Activated naive CD4-positive, alpha-beta T cell treated with anti-CD3 and anti-CD28 coated beads, Interleukin-2, amount 10 ng/mL, durations not matched to agents 7 days and 5 days (primary cell): ENCODE results near the gene G6PC2.

Source experiments
- CTCF ChIA-PET: fragments of 350-600 bp; sonication (Branson Sonifier 250); formaldehyde crosslinking; loops from one replicate; lab custom pipeline; 2021; ENCODE audit warnings: antibody characterized with exemption; lab: Charles Lee
- DNase-seq: peaks from one replicate; pipeline ENCODE4 v3.0.0-alpha.2; 2020
- H3K27ac Mint-ChIP-seq: one replicate; pipeline ENCODE4 v1.8.0; 2021; ENCODE audit warnings: mild to moderate bottlenecking, moderate library complexity, mixed read lengths
- H3K27me3 Mint-ChIP-seq: one replicate; pipeline ENCODE4 v1.8.0; 2021; ENCODE audit warnings: mild to moderate bottlenecking, mixed read lengths
- H3K36me3 Mint-ChIP-seq: one replicate; pipeline ENCODE4 v1.8.0; 2021; ENCODE audit warnings: mixed read lengths
- H3K4me1 Mint-ChIP-seq: one replicate; pipeline ENCODE4 v1.8.0; 2021; ENCODE audit warnings: mixed read lengths
- H3K4me3 Mint-ChIP-seq: one replicate; pipeline ENCODE4 v1.8.0; 2021; ENCODE audit warnings: mild to moderate bottlenecking, moderate library complexity, mixed read lengths
- H3K9me3 Mint-ChIP-seq: one replicate; pipeline ENCODE4 v1.8.0; 2021; ENCODE audit warnings: mixed read lengths

Gene G6PC2

DNA sequence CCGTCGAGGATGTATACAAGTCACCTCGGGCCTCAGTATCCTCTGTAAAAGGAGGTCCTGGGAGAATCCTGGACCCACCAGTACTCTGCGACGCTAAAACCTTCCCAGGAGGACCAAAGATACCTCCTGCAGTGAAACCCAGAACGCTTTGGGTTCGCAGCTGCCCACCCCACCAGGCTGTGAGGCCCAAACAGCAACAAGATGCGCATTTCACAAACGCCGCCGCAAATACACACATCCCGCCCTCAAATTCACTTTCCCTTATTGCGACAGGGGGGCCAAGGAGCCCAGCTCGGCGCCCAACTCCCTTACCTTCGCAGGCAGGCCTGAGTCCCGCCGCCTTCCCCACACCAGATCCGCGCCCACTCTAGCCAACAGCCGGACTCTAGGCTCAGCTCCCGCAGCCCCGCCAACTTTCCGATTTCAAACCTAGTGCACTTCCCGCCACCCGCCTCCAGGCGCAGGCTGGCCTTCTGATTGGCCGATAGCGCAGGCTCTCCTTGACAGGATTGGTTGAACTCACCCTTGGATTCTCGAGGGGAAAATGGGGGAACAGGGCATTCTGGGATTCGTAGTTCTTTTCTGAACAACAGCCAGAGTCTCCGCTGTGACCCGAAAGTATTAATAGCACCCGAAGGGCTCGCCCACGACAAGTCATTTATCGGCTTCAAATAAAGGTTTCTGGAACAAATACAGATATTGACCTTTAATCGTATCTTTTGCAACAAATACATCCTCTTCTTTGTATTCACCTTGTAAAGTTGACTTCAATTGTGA, 10.9 kb upstream of the G6PC2 start, which contains the start of gene SPC25:
Gene SPC25 (minus strand): TSS at position 425 of the 777 bp plus-strand sequence. CDS start 911 bp downstream, outside the sequence.
- CTCF ChIA-PET = no interaction called here

DNA sequence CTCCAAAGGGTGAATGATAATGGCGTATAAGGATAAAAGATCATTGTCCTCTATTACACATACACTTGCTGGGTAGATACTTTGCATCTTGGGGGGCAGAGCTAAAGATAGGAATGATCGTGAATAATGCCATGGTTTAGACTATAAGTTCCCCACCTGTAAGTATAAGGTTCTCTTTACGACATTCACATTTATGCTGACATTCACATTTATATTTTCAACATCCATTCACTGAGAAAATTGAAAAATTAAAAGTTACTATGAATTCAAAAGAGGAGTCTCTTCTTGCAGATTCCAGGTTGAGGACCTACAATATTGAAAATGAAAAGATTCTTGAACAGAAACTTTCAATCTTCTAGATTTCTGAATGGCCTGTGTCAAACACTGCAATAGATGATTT, 8.8 kb upstream of the G6PC2 start:
- Mint-ChIP-seq H3K9me3 (no peaks in the 10 kb centered on the region), H3K4me3 (no peak overlapping the region), H3K4me1 (peaks cover 25% of the 10 kb centered on the region), H3K27me3 (peaks cover 27% of the 10 kb centered on the region), H3K27ac (no peak overlapping the region), H3K36me3 (peaks cover 20% of the 10 kb centered on the region)
- CTCF ChIA-PET = no interaction called here
- no peak for DNase-seq

More for the DNA sequence above, 10.9 kb upstream of the G6PC2 start, which contains the start of gene SPC25:
- peaks cover 20% of the 10 kb centered on the region for H3K27me3 Mint-ChIP-seq
- DNase-seq = peak; percentile 94
- peak within 1 kb of the TSS; percentile 88 for H3K27ac Mint-ChIP-seq
- peaks cover 30% of the 10 kb centered on the region for H3K4me1 Mint-ChIP-seq
- H3K9me3 Mint-ChIP-seq = no peaks in the 10 kb centered on the region
- peak within 1 kb of the TSS; percentile 92 for H3K4me3 Mint-ChIP-seq
- peaks cover 31% of the 10 kb centered on the region for H3K36me3 Mint-ChIP-seq

DNA sequence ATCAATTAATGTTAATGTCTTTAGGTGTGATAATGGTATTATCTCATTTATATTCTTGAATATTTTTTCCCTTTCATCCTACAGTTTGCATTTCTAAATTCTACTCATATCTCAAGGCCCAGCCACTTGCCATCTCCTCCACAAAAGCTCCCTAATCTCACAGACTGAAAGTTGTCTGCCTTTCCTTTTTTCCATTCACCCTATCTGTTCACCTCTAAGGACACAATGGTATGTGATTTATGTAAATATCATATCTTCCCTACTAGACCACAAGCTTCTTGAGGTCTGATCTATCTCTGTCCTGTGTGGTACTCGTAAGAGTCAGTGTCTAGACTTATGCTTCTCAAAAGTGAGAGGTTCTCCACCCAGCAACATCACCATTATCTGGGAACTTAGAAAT, 7.0 kb upstream of the G6PC2 start:
- Mint-ChIP-seq H3K4me3 (no peak overlapping the region), H3K27ac (no peak overlapping the region), H3K9me3 (no peaks in the 10 kb centered on the region), H3K36me3 (peaks cover 8% of the 10 kb centered on the region), H3K27me3 (peaks cover 32% of the 10 kb centered on the region), H3K4me1 (peaks cover 16% of the 10 kb centered on the region)
- CTCF ChIA-PET = interaction anchor here (0.7 kb wide), 1 partner anchor 161 kb away, joined by 3 read pairs; no protein-coding TSS in a partner anchor
- DNase-seq = no peak

DNA sequence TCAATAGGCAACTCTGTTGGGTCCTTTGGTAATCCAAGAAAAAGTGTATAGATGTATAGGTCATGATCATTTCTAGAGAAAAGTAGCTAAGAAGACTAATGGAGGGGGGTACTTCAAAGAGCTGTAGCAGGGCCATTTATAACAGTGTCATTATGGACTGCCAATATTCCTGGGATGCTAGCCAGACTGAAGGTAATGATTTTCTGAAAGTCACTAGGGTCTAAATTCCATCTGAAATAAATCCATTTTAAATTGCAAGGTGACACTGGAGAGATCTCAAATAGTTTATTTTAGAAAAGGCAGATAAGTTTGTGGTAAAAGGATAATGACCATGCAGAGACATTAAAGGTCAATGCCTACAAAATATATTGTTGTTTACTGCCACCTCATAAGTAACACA, 6.4 kb upstream of the G6PC2 start:
- no peak for DNase-seq
- Mint-ChIP-seq H3K27ac (no peak overlapping the region), H3K9me3 (no peaks in the 10 kb centered on the region), H3K36me3 (peaks cover 3% of the 10 kb centered on the region), H3K4me3 (no peak overlapping the region), H3K27me3 (peaks cover 36% of the 10 kb centered on the region), H3K4me1 (peaks cover 10% of the 10 kb centered on the region)
- CTCF ChIA-PET = interaction anchor here (0.7 kb wide), 1 partner anchor 161 kb away, joined by 3 read pairs; no protein-coding TSS in a partner anchor

DNA sequence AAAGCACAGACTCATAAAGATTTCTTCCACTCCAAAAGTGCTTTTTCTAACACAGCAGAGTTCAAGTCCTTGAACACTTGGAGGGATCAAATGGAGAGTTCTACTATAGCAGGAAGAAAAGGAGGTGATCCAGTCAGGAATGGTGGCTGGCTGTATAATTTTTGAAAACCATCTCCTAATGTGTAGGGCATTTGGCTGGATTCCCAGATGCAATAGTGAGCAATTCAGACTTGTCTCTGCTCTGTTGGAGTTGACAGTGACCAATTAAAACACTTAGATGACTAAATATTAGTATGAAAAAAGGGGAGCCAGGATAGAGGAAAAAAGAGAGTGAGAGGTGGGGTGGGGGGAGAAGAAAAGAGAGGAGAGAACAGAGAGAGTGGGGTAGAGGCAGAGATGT, 5.3 kb upstream of the G6PC2 start:
- Mint-ChIP-seq H3K9me3 (no peaks in the 10 kb centered on the region), H3K4me1 (peaks cover 1% of the 10 kb centered on the region), H3K27ac (no peak overlapping the region), H3K4me3 (no peak overlapping the region), H3K27me3 (peaks cover 44% of the 10 kb centered on the region), H3K36me3 (no peaks in the 10 kb centered on the region)
- DNase-seq = no peak
- CTCF ChIA-PET = no interaction called here

DNA sequence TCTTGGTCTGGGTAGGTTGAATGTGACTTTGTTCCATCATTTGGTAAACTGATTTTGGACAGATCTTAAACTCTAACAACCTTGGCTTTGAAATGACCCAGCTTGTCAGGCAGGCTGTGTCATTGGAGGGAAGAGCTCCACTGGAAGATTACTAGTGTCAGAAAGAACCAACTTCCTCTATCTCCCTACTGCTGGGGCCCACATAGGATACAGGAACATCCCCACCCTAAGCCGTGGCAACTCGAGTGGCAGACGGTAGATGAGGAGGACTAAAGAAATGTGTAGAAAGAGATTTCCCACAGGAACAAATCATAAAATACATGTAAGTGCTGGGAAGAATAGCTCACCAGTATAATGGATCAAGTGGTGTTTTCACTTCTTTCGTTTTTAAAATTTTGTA, 4.3 kb upstream of the G6PC2 start:
- H3K27ac Mint-ChIP-seq = no peak overlapping the region
- H3K4me1 Mint-ChIP-seq = no peaks in the 10 kb centered on the region
- H3K9me3 Mint-ChIP-seq = no peaks in the 10 kb centered on the region
- CTCF ChIA-PET = no interaction called here
- H3K27me3 Mint-ChIP-seq = peaks cover 41% of the 10 kb centered on the region
- H3K4me3 Mint-ChIP-seq = no peak overlapping the region
- H3K36me3 Mint-ChIP-seq = no peaks in the 10 kb centered on the region
- DNase-seq = no peak

DNA sequence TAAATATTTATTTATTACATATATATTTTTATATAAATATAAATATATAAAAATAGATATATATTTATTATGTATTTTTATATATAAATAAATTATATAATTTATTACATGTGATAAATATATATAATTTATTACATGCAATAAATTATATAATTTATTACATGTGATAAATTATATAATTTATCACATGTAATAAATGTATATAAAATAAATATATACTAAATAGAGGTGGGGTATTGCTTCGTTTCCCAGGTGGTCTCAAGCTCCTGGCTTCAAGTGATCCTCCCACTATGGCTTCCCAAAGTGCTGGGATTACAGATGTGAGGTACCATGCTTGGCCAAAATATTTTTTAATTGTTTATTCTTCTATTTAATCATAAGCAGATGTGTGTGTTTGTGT, 3.6 kb upstream of the G6PC2 start:
- no peak for DNase-seq
- no peaks in the 10 kb centered on the region for H3K4me1 Mint-ChIP-seq
- H3K36me3 Mint-ChIP-seq = no peaks in the 10 kb centered on the region
- H3K9me3 Mint-ChIP-seq = no peaks in the 10 kb centered on the region
- CTCF ChIA-PET = no interaction called here
- H3K27me3 Mint-ChIP-seq = peaks cover 35% of the 10 kb centered on the region
- H3K27ac Mint-ChIP-seq = no peak overlapping the region
- H3K4me3 Mint-ChIP-seq = no peak overlapping the region

DNA sequence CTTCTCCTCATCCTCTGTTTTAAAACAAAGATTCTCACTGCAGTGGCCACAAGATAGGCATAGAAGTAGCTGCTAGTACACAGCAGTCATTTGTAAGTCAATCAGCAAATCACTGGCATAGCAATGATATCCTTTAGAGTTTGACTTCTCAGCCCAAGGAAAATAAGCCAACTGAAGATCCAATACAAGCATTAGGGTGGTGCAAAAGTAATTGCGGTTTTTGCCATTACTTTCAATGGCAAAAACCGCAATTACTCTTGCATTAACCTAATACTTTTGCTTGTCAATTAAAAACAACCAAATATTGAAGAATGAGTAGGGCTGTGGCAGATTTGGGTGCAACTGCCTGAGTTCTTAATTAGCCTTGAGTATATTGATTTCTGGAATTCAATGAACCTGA, 2.8 kb downstream of the G6PC2 start:
- H3K27me3 Mint-ChIP-seq = peaks cover 47% of the 10 kb centered on the region
- DNase-seq = no peak
- no peak overlapping the region for H3K4me3 Mint-ChIP-seq
- CTCF ChIA-PET = no interaction called here
- no peaks in the 10 kb centered on the region for H3K9me3 Mint-ChIP-seq
- no peak overlapping the region for H3K27ac Mint-ChIP-seq
- H3K36me3 Mint-ChIP-seq = no peaks in the 10 kb centered on the region
- H3K4me1 Mint-ChIP-seq = no peaks in the 10 kb centered on the region

DNA sequence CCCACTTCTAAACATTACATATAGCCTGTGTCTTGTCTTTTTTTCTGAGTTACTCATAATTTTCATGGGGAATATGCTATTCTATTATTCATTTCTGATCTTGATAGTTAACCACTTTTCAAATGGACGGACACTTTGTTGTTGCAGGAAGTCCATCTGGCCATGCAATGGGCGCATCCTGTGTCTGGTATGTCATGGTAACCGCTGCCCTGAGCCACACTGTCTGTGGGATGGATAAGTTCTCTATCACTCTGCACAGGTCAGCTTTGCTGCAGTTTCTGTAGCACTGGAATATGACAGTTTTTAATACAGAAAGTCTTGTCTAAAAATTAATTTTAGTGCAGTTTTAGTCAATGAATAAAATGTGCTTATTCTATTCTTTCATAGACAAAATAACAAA, 3.3 kb downstream of the G6PC2 start:
- peaks cover 42% of the 10 kb centered on the region for H3K27me3 Mint-ChIP-seq
- H3K4me3 Mint-ChIP-seq = no peak overlapping the region
- H3K36me3 Mint-ChIP-seq = no peaks in the 10 kb centered on the region
- CTCF ChIA-PET = no interaction called here
- no peaks in the 10 kb centered on the region for H3K4me1 Mint-ChIP-seq
- DNase-seq = no peak
- no peaks in the 10 kb centered on the region for H3K9me3 Mint-ChIP-seq
- no peak overlapping the region for H3K27ac Mint-ChIP-seq

DNA sequence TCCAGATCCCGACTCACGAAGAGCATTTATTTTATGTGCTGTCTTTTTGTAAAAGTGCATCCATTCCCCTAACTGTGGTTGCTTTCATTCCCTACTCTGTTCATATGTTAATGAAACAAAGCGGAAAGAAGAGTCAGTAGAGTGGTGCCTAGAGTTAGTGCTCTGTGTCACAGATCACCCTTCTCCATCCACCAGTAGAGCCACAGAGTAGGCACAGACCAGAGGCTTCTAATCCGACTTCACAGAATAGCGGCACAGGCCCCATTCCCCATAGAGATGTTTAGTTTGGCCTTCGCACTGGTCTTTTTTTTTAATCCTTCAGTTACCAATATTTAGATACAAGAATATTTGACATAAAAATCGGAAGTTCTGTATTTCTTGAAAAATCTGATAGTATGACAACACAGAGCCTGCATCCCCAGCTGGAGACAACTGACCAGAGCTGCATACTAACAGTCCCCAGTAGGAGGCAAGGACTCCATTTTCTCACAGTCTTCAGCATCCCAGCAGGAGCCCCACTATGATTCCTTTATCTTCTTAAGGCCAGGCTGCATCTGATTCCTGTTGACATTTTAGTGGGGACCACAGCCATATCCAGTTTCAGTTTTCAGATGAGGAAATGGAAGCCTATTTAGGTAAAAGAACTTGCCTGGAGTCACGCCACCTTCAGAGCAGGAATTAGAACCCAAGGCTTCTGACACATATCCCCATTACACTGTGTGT, 7.0 kb downstream of the G6PC2 start:
- peaks cover 59% of the 10 kb centered on the region for H3K27me3 Mint-ChIP-seq

DNA sequence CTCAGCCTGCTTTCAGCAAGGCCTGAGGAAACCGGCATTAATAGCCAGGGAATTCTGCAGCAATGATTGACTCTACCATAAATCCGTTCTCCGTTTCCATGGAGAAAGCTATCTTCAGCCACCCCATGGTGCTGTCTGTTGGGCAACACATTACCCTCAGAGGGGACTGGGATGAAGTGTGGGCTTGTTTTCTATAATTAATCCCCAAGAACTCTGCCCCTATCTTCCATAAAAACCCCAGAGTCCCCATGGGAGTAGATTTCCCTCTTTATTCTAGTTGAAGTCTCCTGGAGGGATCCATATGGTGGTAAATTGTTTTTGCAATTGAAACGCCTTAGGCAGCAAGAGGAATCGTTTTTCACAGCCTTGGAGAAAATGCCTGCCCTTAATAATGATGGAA, 9.2 kb downstream of the G6PC2 start:
- Mint-ChIP-seq H3K27me3 (peaks cover 65% of the 10 kb centered on the region), H3K4me1 (peaks cover 11% of the 10 kb centered on the region), H3K9me3 (peaks cover 6% of the 10 kb centered on the region), H3K27ac (no peak overlapping the region), H3K4me3 (no peak overlapping the region), H3K36me3 (peaks cover 5% of the 10 kb centered on the region)
- CTCF ChIA-PET = no interaction called here
- DNase-seq = no peak

More for the DNA sequence above, 7.0 kb downstream of the G6PC2 start:
- no peak for DNase-seq
- CTCF ChIA-PET = interaction anchor here (0.6 to 0.9 kb wide), 2 partner anchors 11 to 17 kb away, joined by 3 read pairs; no protein-coding TSS in a partner anchor
- H3K9me3 Mint-ChIP-seq = no peaks in the 10 kb centered on the region
- no peaks in the 10 kb centered on the region for H3K36me3 Mint-ChIP-seq
- H3K4me1 Mint-ChIP-seq = peaks cover 7% of the 10 kb centered on the region
- no peak overlapping the region for H3K27ac Mint-ChIP-seq
- H3K4me3 Mint-ChIP-seq = no peak overlapping the region

DNA sequence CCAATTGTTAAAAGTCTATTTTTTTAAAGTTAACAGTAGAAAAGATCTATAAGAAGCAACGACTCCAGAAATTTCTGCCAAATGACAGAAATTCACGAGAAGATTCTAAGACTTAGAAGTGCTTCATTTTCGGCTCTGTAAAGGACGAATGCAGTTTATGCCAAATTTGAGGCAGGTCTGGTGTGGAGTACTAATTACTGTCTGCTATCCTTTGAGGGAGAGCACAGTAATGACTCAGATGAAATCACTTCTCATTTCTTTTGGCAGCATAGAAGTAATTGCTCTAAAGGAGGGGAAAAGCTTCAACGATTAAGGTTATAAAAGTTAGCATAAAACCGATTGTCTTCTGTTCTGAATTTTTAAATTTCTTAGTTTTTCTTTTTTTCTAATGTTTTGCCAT, 11.4 kb downstream of the G6PC2 start:
- Mint-ChIP-seq H3K27ac (no peak overlapping the region), H3K4me3 (peak overlapping the region; percentile 41), H3K4me1 (peaks cover 23% of the 10 kb centered on the region), H3K9me3 (peaks cover 16% of the 10 kb centered on the region), H3K36me3 (peaks cover 6% of the 10 kb centered on the region), H3K27me3 (peaks cover 49% of the 10 kb centered on the region)
- CTCF ChIA-PET = interaction anchor here (1.6 kb wide), 1 partner anchor 574 kb away, joined by 3 read pairs; no protein-coding TSS in a partner anchor
- DNase-seq = no peak

DNA sequence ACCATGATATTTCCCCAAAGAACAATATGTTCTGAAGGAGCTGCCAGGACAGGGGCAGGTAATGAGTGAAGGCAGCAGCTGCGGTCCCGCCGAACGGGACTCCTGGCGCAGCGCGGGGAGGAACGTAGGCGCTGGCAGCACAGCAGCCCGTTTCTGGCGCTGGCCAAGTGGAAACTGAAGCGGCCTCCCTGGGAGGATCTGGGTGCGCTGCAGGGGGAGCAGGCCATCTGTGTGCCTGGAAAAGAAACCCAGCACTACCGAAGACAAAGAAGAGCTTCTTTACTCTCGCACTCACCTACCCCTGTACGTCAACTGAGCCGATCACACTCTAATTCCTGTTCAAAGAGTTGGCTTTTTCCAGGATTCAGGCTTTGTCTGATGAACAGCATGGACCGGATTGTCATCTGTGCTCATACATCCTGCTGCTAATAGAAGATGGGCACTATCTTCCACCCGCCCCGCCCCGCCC, 11.8 kb downstream of the G6PC2 start:
- CTCF ChIA-PET = no interaction called here
- DNase-seq = no peak
- peak overlapping the region; percentile 41 for H3K4me3 Mint-ChIP-seq
- H3K27me3 Mint-ChIP-seq = peaks cover 44% of the 10 kb centered on the region
- peaks cover 6% of the 10 kb centered on the region for H3K36me3 Mint-ChIP-seq
- H3K9me3 Mint-ChIP-seq = peaks cover 16% of the 10 kb centered on the region
- H3K4me1 Mint-ChIP-seq = peaks cover 23% of the 10 kb centered on the region
- no peak overlapping the region for H3K27ac Mint-ChIP-seq

DNA sequence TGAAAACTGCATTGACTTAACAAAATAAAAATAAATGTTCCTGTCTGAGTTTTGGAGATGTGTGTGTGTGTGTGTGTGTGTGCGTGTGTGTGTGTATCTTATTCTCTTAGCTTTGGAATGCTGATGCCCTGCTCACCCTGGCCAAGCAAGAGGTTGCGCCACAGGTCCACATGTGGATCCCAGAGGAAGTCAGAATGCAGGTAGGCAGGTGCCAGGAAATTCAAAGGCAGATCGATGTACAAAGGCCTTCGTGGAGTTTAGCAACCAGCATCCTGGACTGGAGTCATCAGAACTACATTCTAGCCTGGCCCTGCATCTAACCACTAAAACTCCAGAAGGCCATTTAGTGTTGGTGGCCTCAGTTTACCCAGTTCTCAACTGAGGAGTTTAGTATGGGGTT, 12.4 kb downstream of the G6PC2 start:
- H3K27ac Mint-ChIP-seq = no peak overlapping the region
- DNase-seq = no peak
- H3K9me3 Mint-ChIP-seq = peaks cover 16% of the 10 kb centered on the region
- CTCF ChIA-PET = no interaction called here
- peaks cover 6% of the 10 kb centered on the region for H3K36me3 Mint-ChIP-seq
- peaks cover 23% of the 10 kb centered on the region for H3K4me1 Mint-ChIP-seq
- no peak overlapping the region for H3K4me3 Mint-ChIP-seq
- H3K27me3 Mint-ChIP-seq = peaks cover 39% of the 10 kb centered on the region
